ENCODE measurements around the gene FRMD4A.

- TF ChIP-seq POLR2A (IDR thresholded peaks at IDR 0.05; ENCODE audit: low read depth, low read length) (no peak), POLR2AphosphoS5 (IDR thresholded peaks at IDR 0.05; ENCODE audit: low read depth, low read length) (no peak)
These were observed 308.7 kb downstream of the FRMD4A start for GRCh38 chr10:14022052-14022451.

Data from GM12892 (cell line).